ENCODE data around the gene HHATL. TPM values are rescaled to one million over a fixed set of nuclear protein-coding genes. Genes with fewer than 3 reads are reported as not detected.

The HHATL gene
- polyA plus RNA-seq, 3 donors: not detected

GRCh38 chr3:42728668-42729364 lies 26.2 kb upstream of the HHATL start:
- H3K4me1 Mint-ChIP-seq: peaks cover 2% of the 10 kb centered on the region
- Histone ChIP-seq H3K4me3 (replicated peaks in 1 of 3; ENCODE audit: low read depth in 2 of 3, low read length in 3 of 3) (no peak overlapping the region), H2AFZ (ENCODE audit: insufficient read depth, low read depth, low read length, poor library complexity, severe bottlenecking) (no peak overlapping the region), H3K4me1 (ENCODE audit: control insufficient read depth in 1 of 2, insufficient read depth in 2 of 2, low read length in 2 of 2) (no peaks in the 10 kb centered on the region), H3K27me3 (ENCODE audit: control insufficient read depth in 2 of 2, insufficient read depth in 2 of 2, low read length in 2 of 2) (no peaks in the 10 kb centered on the region), H3K9me3 (replicated peaks in 1 of 2; ENCODE audit: control insufficient read depth in 1 of 2, insufficient read depth in 1 of 2, low read length in 2 of 2) (no peaks in the 10 kb centered on the region), H4K20me1 (ENCODE audit: insufficient read depth, low read length) (no peaks in the 10 kb centered on the region), H3K4me2 (replicated peaks; ENCODE audit: extremely low read depth, low read length, poor library complexity, severe bottlenecking) (no peak overlapping the region), H3K79me2 (ENCODE audit: insufficient read depth, low read length) (no peaks in the 10 kb centered on the region), H3K27ac (ENCODE audit: low read depth in 1 of 2, low read length in 2 of 2) (no peak overlapping the region), H3K9ac (ENCODE audit: insufficient read depth, low read length, poor library complexity, severe bottlenecking) (no peak overlapping the region), H3K36me3 (replicated peaks in 1 of 2; ENCODE audit: control insufficient read depth in 1 of 2, insufficient read depth in 2 of 2, low read length in 2 of 2) (no peaks in the 10 kb centered on the region)
- peaks cover 1 to 13% (median 1%) of the 10 kb centered on the region in 3 donors for H3K27me3 Mint-ChIP-seq (ENCODE audit: low read depth in 3 of 3)
- no peak for TF ChIP-seq CTCF (IDR thresholded peaks at IDR 0.05)
- no peaks in the 10 kb centered on the region for H3K36me3 Mint-ChIP-seq
- no peak for DNase-seq
- H3K4me3 Mint-ChIP-seq: no peak overlapping the region
- H3K9me3 Mint-ChIP-seq: peaks cover 0 to 5% (median 0%) of the 10 kb centered on the region in 7 donors
- WGBS (ENCODE audit: insufficient coverage): no CpG with 5 or more reads among the region's 3 CpGs
- intact Hi-C loops (cut with micrococcal nuclease): no loop called here
- H3K27ac Mint-ChIP-seq: no peak overlapping the region

GRCh38 chr3:42728056-42728455 lies 25.5 kb upstream of the HHATL start:
- H3K9me3 ChIP-seq (replicated peaks in 1 of 2; ENCODE audit: control insufficient read depth in 1 of 2, insufficient read depth in 1 of 2, low read length in 2 of 2): no peaks in the 10 kb centered on the region
- H3K4me2 ChIP-seq (replicated peaks; ENCODE audit: extremely low read depth, low read length, poor library complexity, severe bottlenecking): no peak overlapping the region
- H3K27me3 ChIP-seq (ENCODE audit: control insufficient read depth in 2 of 2, insufficient read depth in 2 of 2, low read length in 2 of 2): no peaks in the 10 kb centered on the region
- no peak overlapping the region for H3K27ac Mint-ChIP-seq
- no peaks in the 10 kb centered on the region for H3K4me1 ChIP-seq (ENCODE audit: control insufficient read depth in 1 of 2, insufficient read depth in 2 of 2, low read length in 2 of 2)
- no peaks in the 10 kb centered on the region for H3K36me3 Mint-ChIP-seq
- H2AFZ ChIP-seq (ENCODE audit: insufficient read depth, low read depth, low read length, poor library complexity, severe bottlenecking): no peak overlapping the region
- peaks cover 2% of the 10 kb centered on the region for H3K4me1 Mint-ChIP-seq
- no peak overlapping the region for H3K9ac ChIP-seq (ENCODE audit: insufficient read depth, low read length, poor library complexity, severe bottlenecking)
- peaks cover 1 to 13% (median 1%) of the 10 kb centered on the region in 3 donors for H3K27me3 Mint-ChIP-seq (ENCODE audit: low read depth in 3 of 3)
- no peak overlapping the region for H3K27ac ChIP-seq (ENCODE audit: low read depth in 1 of 2, low read length in 2 of 2)
- no peaks in the 10 kb centered on the region for H3K36me3 ChIP-seq (replicated peaks in 1 of 2; ENCODE audit: control insufficient read depth in 1 of 2, insufficient read depth in 2 of 2, low read length in 2 of 2)
- H4K20me1 ChIP-seq (ENCODE audit: insufficient read depth, low read length): no peaks in the 10 kb centered on the region
- no peak overlapping the region for H3K4me3 ChIP-seq (replicated peaks in 1 of 3; ENCODE audit: low read depth in 2 of 3, low read length in 3 of 3)
- no peak for DNase-seq
- H3K9me3 Mint-ChIP-seq: peaks cover 0 to 5% (median 0%) of the 10 kb centered on the region in 7 donors
- H3K4me3 Mint-ChIP-seq: no peak overlapping the region
- intact Hi-C loops (cut with micrococcal nuclease): no loop called here
- no peak for TF ChIP-seq CTCF (IDR thresholded peaks at IDR 0.05)
- WGBS (ENCODE audit: insufficient coverage): 83% methylated on average over 2 of the region's 3 CpGs
- no peaks in the 10 kb centered on the region for H3K79me2 ChIP-seq (ENCODE audit: insufficient read depth, low read length)

Measured in CD14-positive monocyte (primary cell).